Neuronal stem cell (in vitro differentiated cells): ENCODE measurements around the gene ATP8B4.
"Not testable (repeated sequence)": the region's sequence is repeated elsewhere in the genome, so short reads cannot be mapped to it uniquely, and the experiment has no call there.

Source experiments
- DNase-seq: peaks from one replicate; pipeline ENCODE4 v3.0.0-alpha.2; 2013; ENCODE audit warnings: low spot score
- H2AFZ ChIP-seq: one replicate; pipeline ENCODE4 v1.6.1; 2013; ENCODE audit warnings: mild to moderate bottlenecking, low read length, inconsistent platforms
- H2AK5ac ChIP-seq: 2 replicates; pipeline ENCODE4 v1.6.1; 2013; ENCODE audit warnings: low read depth, mild to moderate bottlenecking, inconsistent platforms, low read length, moderate library complexity, mixed read lengths
- H2BK120ac ChIP-seq: 2 replicates; pipeline ENCODE4 v1.6.1; 2013; ENCODE audit warnings: low read depth, mild to moderate bottlenecking, inconsistent platforms, low read length, moderate library complexity, mixed read lengths
- H2BK12ac ChIP-seq: one replicate; pipeline ENCODE4 v1.6.1; 2013; ENCODE audit warnings: low read length, inconsistent platforms
- H2BK15ac ChIP-seq: 2 replicates; pipeline ENCODE4 v1.6.1; 2013; ENCODE audit warnings: mild to moderate bottlenecking, low read length, inconsistent platforms, mixed read lengths
- H2BK5ac ChIP-seq: one replicate; pipeline ENCODE4 v1.6.1; 2013; ENCODE audit warnings: inconsistent platforms, mild to moderate bottlenecking, low read length, moderate library complexity
- H3K14ac ChIP-seq: one replicate; pipeline ENCODE4 v1.6.1; 2013; ENCODE audit warnings: low read length, inconsistent platforms
- H3K18ac ChIP-seq: 2 replicates; pipeline ENCODE4 v1.6.1; 2013; ENCODE audit warnings: low read length, inconsistent platforms
- H3K23ac ChIP-seq: 2 replicates; pipeline ENCODE4 v1.6.1; 2013; ENCODE audit warnings: low read depth, mild to moderate bottlenecking, mixed read lengths, low read length, inconsistent platforms; ENCODE audit not compliant: poor library complexity
- H3K27ac ChIP-seq: replicated peaks from 3 replicates; pipeline ENCODE4 v1.5.1; 2013; ENCODE audit warnings: low read length, inconsistent platforms
- H3K27me3 ChIP-seq, 3 experiments: 2 replicates each; pipeline ENCODE4 v1.6.1; 2013; ENCODE audit warnings: low read length in 3 of 3, mild to moderate bottlenecking in 2 of 3, inconsistent platforms in 1 of 3, low read depth in 1 of 3, mixed read lengths in 1 of 3, moderate library complexity in 1 of 3; ENCODE audit not compliant: control insufficient read depth in 3 of 3, insufficient read depth in 3 of 3
- H3K36me3 ChIP-seq, 2 donors: replicated peaks in 1 of 2; 2 replicates each; pipeline ENCODE4 v1.6.1; 2013; ENCODE audit warnings: low read length in 2 of 2; ENCODE audit not compliant: control insufficient read depth in 2 of 2, insufficient read depth in 2 of 2
- H3K4ac ChIP-seq: 2 replicates; pipeline ENCODE4 v1.6.1; 2013; ENCODE audit warnings: inconsistent platforms, mild to moderate bottlenecking, low read length, moderate library complexity
- H3K4me1 ChIP-seq, 2 donors: 1 replicate in 1 of 2; 2 replicates in 1 of 2; pipeline ENCODE4 v1.6.1; 2013; ENCODE audit warnings: low read length in 2 of 2, low read depth in 1 of 2; ENCODE audit not compliant: control insufficient read depth in 2 of 2, insufficient read depth in 1 of 2
- H3K4me2 ChIP-seq: one replicate; pipeline ENCODE4 v1.6.1; 2013; ENCODE audit warnings: mild to moderate bottlenecking, low read length, inconsistent platforms; ENCODE audit not compliant: insufficient read depth, poor library complexity, severe bottlenecking
- H3K4me3 ChIP-seq, 2 donors: 2 replicates each; pipeline ENCODE4 v1.5.1; 2013; ENCODE audit warnings: low read length in 2 of 2, mild to moderate bottlenecking in 2 of 2, inconsistent platforms in 1 of 2, moderate library complexity in 1 of 2
- H3K79me1 ChIP-seq: one replicate; pipeline ENCODE4 v1.6.1; 2013; ENCODE audit warnings: low read depth, mild to moderate bottlenecking, inconsistent platforms, low read length, moderate library complexity
- H3K9ac ChIP-seq: one replicate; pipeline ENCODE4 v1.6.1; 2013; ENCODE audit warnings: mild to moderate bottlenecking, low read depth, low read length, inconsistent platforms; ENCODE audit not compliant: poor library complexity
- H3K9me3 ChIP-seq, 2 donors: replicated peaks in 1 of 2; 2 replicates each; pipeline versions ENCODE3 to v1.6.1; 2013; ENCODE audit warnings: low read length in 2 of 2, mild to moderate bottlenecking in 2 of 2, inconsistent platforms in 1 of 2, low read depth in 1 of 2, mixed read lengths in 1 of 2, moderate library complexity in 1 of 2; ENCODE audit not compliant: control insufficient read depth in 2 of 2, insufficient read depth in 1 of 2
- H4K8ac ChIP-seq: one replicate; pipeline ENCODE4 v1.6.1; 2013; ENCODE audit warnings: low read depth, mild to moderate bottlenecking, inconsistent platforms, low read length, moderate library complexity
- H4K91ac ChIP-seq: one replicate; pipeline ENCODE4 v1.6.1; 2013; ENCODE audit warnings: low read length, low read depth, mild to moderate bottlenecking, inconsistent platforms; ENCODE audit not compliant: poor library complexity
- WGBS, 2 donors: extraction: QIAGEN DNeasy Blood & Tissue Kit; methylation state at CpG; one replicate each; pipeline ENCODE4 v1.1.7; 2013; ENCODE audit warnings: missing lambda C conversion rate in 2 of 2, mixed read lengths in 1 of 2; ENCODE audit not compliant: insufficient read length in 2 of 2, insufficient replicate concordance in 1 of 2; ENCODE audit errors: extremely low coverage in 2 of 2; 5-methylcytosine and 5-hydroxymethylcytosine counted together

ATP8B4 gene

DNA sequence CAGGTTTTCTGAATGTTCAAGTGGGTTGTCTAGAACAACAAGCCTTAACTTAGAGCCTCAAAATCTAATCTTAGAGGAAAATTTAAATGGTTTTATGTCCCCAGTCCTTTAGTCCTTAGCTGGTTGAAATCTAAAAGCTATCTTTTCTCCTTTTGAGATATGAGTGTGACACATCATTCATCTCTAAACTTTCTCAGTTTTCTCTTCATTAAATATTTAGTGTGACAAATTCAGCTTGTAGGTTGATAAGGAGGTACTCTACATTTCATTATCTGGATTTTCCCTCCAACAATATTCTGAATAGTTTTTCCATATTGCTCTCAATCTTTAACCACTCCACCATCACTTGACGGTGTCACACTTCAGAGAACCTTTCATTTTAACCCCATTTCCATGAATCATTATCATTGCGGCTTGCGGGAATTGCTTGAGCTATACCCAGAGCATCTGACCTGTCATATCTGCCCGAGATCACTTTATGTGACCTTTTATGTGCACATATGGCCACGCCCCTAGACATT lies 16.1 kb upstream of the ATP8B4 start:
- H2AFZ ChIP-seq: no peak overlapping the region
- DNase-seq: no peak
- no peak overlapping the region for H2BK120ac ChIP-seq
- WGBS, 2 donors: no CpG with 5 or more reads among the region's 5 CpGs
- H3K9me3 ChIP-seq: no peaks in the 10 kb centered on the region
- H3K23ac ChIP-seq: no peak overlapping the region
- no peak overlapping the region for H3K9ac ChIP-seq
- H3K4me3 ChIP-seq: no peak overlapping the region
- no peak overlapping the region for H4K91ac ChIP-seq
- H2BK12ac ChIP-seq: no peak overlapping the region
- H3K4me2 ChIP-seq: no peak overlapping the region
- no peak overlapping the region for H3K27ac ChIP-seq
- no peak overlapping the region for H3K14ac ChIP-seq
- no peaks in the 10 kb centered on the region for H3K4me1 ChIP-seq
- H3K4ac ChIP-seq: no peak overlapping the region
- H3K18ac ChIP-seq: no peak overlapping the region
- no peaks in the 10 kb centered on the region for H3K27me3 ChIP-seq
- H3K79me1 ChIP-seq: no peaks in the 10 kb centered on the region
- H2BK15ac ChIP-seq: no peak overlapping the region
- H3K36me3 ChIP-seq: no peaks in the 10 kb centered on the region
- H2AK5ac ChIP-seq: no peak overlapping the region
- no peak overlapping the region for H2BK5ac ChIP-seq
- no peak overlapping the region for H4K8ac ChIP-seq

- WGBS, 2 donors: no CpG with 5 or more reads among the region's 2 CpGs
- Histone ChIP-seq H3K23ac (no peak overlapping the region), H3K9ac (no peak overlapping the region), H3K4me1 (no peaks in the 10 kb centered on the region), H3K4me2 (no peak overlapping the region), H3K18ac (no peak overlapping the region), H2AFZ (no peak overlapping the region), H3K4me3 (no peak overlapping the region), H2BK120ac (no peak overlapping the region), H3K14ac (no peak overlapping the region), H3K79me1 (no peaks in the 10 kb centered on the region), H2AK5ac (no peak overlapping the region), H2BK15ac (no peak overlapping the region), H3K27me3 (no peaks in the 10 kb centered on the region), H4K8ac (no peak overlapping the region), H3K27ac (no peak overlapping the region), H3K4ac (no peak overlapping the region), H2BK12ac (no peak overlapping the region), H3K36me3 (no peaks in the 10 kb centered on the region), H4K91ac (no peak overlapping the region), H2BK5ac (no peak overlapping the region), H3K9me3 (no peaks in the 10 kb centered on the region)
- no peak for DNase-seq
Observed at GRCh38 chr15:50134524-50135024, 15.5 kb upstream of the ATP8B4 start.

DNA sequence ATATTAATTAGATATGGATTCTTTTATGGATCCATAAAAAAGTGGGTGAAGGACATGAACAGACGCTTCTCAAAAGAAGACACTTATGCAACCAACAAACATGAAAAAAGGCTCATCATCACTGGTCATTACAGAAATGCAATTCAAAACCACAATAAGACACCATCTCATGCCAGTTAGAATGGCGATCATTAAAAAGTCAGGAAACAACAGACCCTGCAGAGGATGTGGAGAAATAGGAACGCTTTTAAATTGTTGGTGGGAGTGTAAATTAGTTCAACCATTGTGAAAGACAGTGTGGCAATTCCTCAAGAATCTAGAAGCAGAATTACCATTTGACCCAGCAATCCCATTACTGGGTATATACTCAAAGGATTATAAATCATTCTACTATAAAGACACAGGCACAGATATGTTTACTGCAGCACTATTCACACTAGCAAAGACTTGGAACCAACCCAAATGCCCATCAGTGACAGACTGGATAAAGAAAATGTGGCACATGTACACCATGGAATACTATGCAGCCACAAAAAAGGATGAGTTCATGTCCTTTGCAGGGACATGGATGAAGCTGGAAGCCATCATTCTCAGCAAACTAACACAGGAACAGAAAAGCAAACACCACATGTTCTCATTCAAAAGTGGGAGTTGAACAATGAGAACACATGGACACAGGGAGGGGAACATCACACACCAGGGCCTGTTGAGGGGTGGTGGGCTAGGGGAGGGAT lies 13.4 kb upstream of the ATP8B4 start:
- H3K23ac ChIP-seq, H3K36me3 ChIP-seq, H4K8ac ChIP-seq, H3K79me1 ChIP-seq, H3K18ac ChIP-seq, H3K4me3 ChIP-seq, H2BK5ac ChIP-seq, H2BK12ac ChIP-seq, H3K9me3 ChIP-seq, H2AK5ac ChIP-seq, H2BK15ac ChIP-seq, H4K91ac ChIP-seq, H3K27ac ChIP-seq, DNase-seq, H3K4me2 ChIP-seq, H2AFZ ChIP-seq, H3K9ac ChIP-seq, H2BK120ac ChIP-seq, H3K14ac ChIP-seq, H3K4me1 ChIP-seq, H3K4ac ChIP-seq, H3K27me3 ChIP-seq: not testable (repeated sequence)
- no CpG with 5 or more reads among the region's 3 CpGs for WGBS, 2 donors

DNA sequence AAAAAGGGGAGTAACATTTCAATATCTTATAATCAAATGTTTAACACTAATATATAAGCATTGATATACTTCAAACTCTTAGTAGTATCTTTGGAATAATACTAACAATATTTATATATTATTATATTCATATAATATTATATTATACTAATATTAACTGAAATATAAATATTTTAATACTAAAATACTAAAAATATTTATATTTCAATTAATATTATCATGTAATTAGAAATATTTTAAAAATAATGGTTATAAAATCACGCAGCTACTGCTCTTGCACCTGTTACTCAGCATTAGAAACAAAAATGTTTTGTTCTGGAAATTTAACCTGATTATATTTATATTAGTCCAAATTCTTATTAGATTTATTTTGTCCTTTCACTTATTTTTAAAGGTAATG lies 12.6 kb upstream of the ATP8B4 start:
- Histone ChIP-seq H2BK12ac (no peak overlapping the region), H3K36me3 (no peaks in the 10 kb centered on the region), H3K4me2 (no peak overlapping the region), H3K4me3 (no peak overlapping the region), H2BK120ac (no peak overlapping the region), H2BK15ac (no peak overlapping the region), H3K79me1 (no peaks in the 10 kb centered on the region), H3K9me3 (no peaks in the 10 kb centered on the region), H2BK5ac (no peak overlapping the region), H3K4ac (no peak overlapping the region), H3K27ac (no peak overlapping the region), H3K4me1 (no peaks in the 10 kb centered on the region), H2AFZ (no peak overlapping the region), H3K14ac (no peak overlapping the region), H2AK5ac (no peak overlapping the region), H3K27me3 (no peaks in the 10 kb centered on the region), H3K9ac (no peak overlapping the region), H4K91ac (no peak overlapping the region), H3K18ac (no peak overlapping the region), H3K23ac (no peak overlapping the region), H4K8ac (no peak overlapping the region)
- WGBS, 2 donors: no CpG with 5 or more reads among the region's 1 CpG
- no peak for DNase-seq
